ENCODE results near the gene PTH1R.

DNA sequence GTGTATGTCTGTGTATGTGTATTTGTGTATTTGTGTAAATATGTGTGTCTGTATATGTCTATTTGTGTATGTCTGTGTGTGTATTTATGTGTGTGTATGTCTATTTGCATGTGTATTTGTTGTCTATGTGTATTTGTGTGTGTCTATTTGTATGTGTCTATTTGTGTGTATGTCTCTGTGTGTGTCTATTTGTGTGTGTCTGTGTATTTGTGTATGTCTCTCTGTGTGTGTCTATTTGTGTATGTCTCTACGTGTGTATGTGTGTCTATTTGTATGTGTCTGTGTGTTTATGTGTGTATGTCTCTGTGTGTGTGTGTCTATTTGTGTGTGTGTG is 30.4 kb downstream of the PTH1R start:
- TF ChIP-seq, protein P1, sequence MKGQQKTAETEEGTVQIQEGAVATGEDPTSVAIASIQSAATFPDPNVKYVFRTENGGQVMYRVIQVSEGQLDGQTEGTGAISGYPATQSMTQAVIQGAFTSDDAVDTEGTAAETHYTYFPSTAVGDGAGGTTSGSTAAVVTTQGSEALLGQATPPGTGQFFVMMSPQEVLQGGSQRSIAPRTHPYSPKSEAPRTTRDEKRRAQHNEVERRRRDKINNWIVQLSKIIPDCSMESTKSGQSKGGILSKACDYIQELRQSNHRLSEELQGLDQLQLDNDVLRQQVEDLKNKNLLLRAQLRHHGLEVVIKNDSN (IDR thresholded peaks at IDR 0.05): no peak
- TF ChIP-seq, protein P2, sequence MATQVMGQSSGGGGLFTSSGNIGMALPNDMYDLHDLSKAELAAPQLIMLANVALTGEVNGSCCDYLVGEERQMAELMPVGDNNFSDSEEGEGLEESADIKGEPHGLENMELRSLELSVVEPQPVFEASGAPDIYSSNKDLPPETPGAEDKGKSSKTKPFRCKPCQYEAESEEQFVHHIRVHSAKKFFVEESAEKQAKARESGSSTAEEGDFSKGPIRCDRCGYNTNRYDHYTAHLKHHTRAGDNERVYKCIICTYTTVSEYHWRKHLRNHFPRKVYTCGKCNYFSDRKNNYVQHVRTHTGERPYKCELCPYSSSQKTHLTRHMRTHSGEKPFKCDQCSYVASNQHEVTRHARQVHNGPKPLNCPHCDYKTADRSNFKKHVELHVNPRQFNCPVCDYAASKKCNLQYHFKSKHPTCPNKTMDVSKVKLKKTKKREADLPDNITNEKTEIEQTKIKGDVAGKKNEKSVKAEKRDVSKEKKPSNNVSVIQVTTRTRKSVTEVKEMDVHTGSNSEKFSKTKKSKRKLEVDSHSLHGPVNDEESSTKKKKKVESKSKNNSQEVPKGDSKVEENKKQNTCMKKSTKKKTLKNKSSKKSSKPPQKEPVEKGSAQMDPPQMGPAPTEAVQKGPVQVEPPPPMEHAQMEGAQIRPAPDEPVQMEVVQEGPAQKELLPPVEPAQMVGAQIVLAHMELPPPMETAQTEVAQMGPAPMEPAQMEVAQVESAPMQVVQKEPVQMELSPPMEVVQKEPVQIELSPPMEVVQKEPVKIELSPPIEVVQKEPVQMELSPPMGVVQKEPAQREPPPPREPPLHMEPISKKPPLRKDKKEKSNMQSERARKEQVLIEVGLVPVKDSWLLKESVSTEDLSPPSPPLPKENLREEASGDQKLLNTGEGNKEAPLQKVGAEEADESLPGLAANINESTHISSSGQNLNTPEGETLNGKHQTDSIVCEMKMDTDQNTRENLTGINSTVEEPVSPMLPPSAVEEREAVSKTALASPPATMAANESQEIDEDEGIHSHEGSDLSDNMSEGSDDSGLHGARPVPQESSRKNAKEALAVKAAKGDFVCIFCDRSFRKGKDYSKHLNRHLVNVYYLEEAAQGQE (IDR thresholded peaks at IDR 0.05; ENCODE audit: low read depth): no peak
- TF ChIP-seq CREB1 (IDR thresholded peaks at IDR 0.05; ENCODE audit: low read depth): no peak
- no peak for TF ChIP-seq EGR1 (IDR thresholded peaks at IDR 0.05)
- TF ChIP-seq TAF1 (IDR thresholded peaks at IDR 0.05; ENCODE audit: low read depth): no peak

All from Ishikawa (cell line).